B cell (primary cell): ENCODE data around the gene FAM229A. TPM values are rescaled to one million over a fixed set of nuclear protein-coding genes. Genes with fewer than 3 reads are reported as not detected.

Source experiments
- ATAC-seq: fragments of 200-7000 bp; cut with Tn5 transposase; one replicate; pipeline ENCODE4 v1.10.0; 2021; ENCODE audit warnings: low read depth, mild to moderate bottlenecking, moderate number of reproducible peaks, moderate library complexity
- CTCF ChIA-PET: fragments of 350-600 bp; sonication (Branson Sonifier 250); formaldehyde crosslinking; loops from one replicate; lab custom pipeline; 2021; ENCODE audit warnings: antibody characterized with exemption, inconsistent platforms; lab: Charles Lee
- POLR2A ChIA-PET: fragments of 350-600 bp; sonication (Branson Sonifier 250); formaldehyde crosslinking; loops from one replicate; lab custom pipeline; 2021; ENCODE audit warnings: antibody characterized with exemption; lab: Charles Lee
- DNase-seq: peaks from one replicate; pipeline ENCODE4 v3.0.0; 2013
- H2AFZ ChIP-seq: 2 replicates; pipeline ENCODE4 v1.6.1; 2012; ENCODE audit warnings: mild to moderate bottlenecking, low read depth, low read length; ENCODE audit not compliant: insufficient read depth, poor library complexity, severe bottlenecking
- H3K27ac ChIP-seq, 2 donors: 1 replicate in 1 of 2; 2 replicates in 1 of 2; pipeline ENCODE4 v1.5.1; 2012 to 2013; ENCODE audit warnings: low read length in 2 of 2, mild to moderate bottlenecking in 2 of 2, moderate library complexity in 1 of 2
- H3K27me3 ChIP-seq, 4 experiments: fragments of 200-600 bp in 1 of 4; sonication (generic) in 1 of 4; replicated peaks in 1 of 4; 1 replicate in 2 of 4; 2 replicates in 2 of 4; pipeline versions ENCODE4 v1.6.1 to v1.7.0; 2013 to 2016; ENCODE audit warnings: low read length in 3 of 4, mild to moderate bottlenecking in 2 of 4, mixed read lengths in 1 of 4, moderate library complexity in 1 of 4; ENCODE audit not compliant: insufficient read depth in 4 of 4, control insufficient read depth in 3 of 4; ENCODE audit errors: control extremely low read depth in 1 of 4
- H3K36me3 ChIP-seq, 2 experiments: replicated peaks in 1 of 2; 1 replicate in 1 of 2; 2 replicates in 1 of 2; pipeline versions ENCODE4 v1.6.1 to v1.7.1; 2013; ENCODE audit warnings: low read length in 1 of 2; ENCODE audit not compliant: insufficient read depth in 2 of 2, control insufficient read depth in 1 of 2; ENCODE audit errors: control extremely low read depth in 1 of 2, extremely low read depth in 1 of 2
- H3K4me1 ChIP-seq, 2 donors: fragments of 200-600 bp in 1 of 2; sonication (generic) in 1 of 2; 1 replicate in 1 of 2; 2 replicates in 1 of 2; pipeline versions ENCODE4 v1.5.1 to v1.6.1; 2013 to 2017; ENCODE audit warnings: low read length in 2 of 2; ENCODE audit not compliant: control insufficient read depth in 2 of 2, insufficient read depth in 2 of 2
- H3K4me2 ChIP-seq: replicated peaks from 2 replicates; pipeline ENCODE3; 2012; ENCODE audit warnings: mild to moderate bottlenecking, low read depth, low read length; ENCODE audit not compliant: poor library complexity, severe bottlenecking
- H3K4me3 ChIP-seq, 5 experiments: fragments of 200-600 bp in 1 of 5; sonication (generic) in 1 of 5; 1 replicate in 3 of 5; 2 replicates in 2 of 5; pipeline versions ENCODE4 v1.5.1 to v1.7.0; 2011 to 2016; ENCODE audit warnings: low read length in 4 of 5, mild to moderate bottlenecking in 4 of 5, low read depth in 2 of 5, control low read depth in 1 of 5, moderate library complexity in 1 of 5; ENCODE audit not compliant: insufficient read depth in 1 of 5; ENCODE audit errors: control extremely low read depth in 1 of 5, extremely low read depth in 1 of 5
- H3K79me2 ChIP-seq: fragments of 200-600 bp; sonication (generic); one replicate; pipeline ENCODE4 v1.6.0; 2016; ENCODE audit warnings: low read length; ENCODE audit not compliant: control insufficient read depth, insufficient read depth
- H3K9ac ChIP-seq: fragments of 200-600 bp; sonication (generic); 2 replicates; pipeline ENCODE4 v1.6.1; 2017; ENCODE audit warnings: mild to moderate bottlenecking, low read length, moderate library complexity
- H3K9me3 ChIP-seq, 3 donors: one replicate each; pipeline versions ENCODE4 v1.6.1 to v1.7.1; 2013; ENCODE audit warnings: low read length in 2 of 3; ENCODE audit not compliant: control insufficient read depth in 2 of 3, insufficient read depth in 1 of 3; ENCODE audit errors: control extremely low read depth in 1 of 3
- H4K20me1 ChIP-seq: 2 replicates; pipeline ENCODE4 v1.6.0; 2012; ENCODE audit warnings: mild to moderate bottlenecking, low read length; ENCODE audit not compliant: insufficient read depth, control insufficient read depth, poor library complexity, severe bottlenecking
- H3K27ac Mint-ChIP-seq: one replicate; pipeline ENCODE4 v1.8.0; 2021; ENCODE audit warnings: mixed read lengths
- H3K27me3 Mint-ChIP-seq: one replicate; pipeline ENCODE4 v1.8.0; 2021; ENCODE audit warnings: mixed read lengths
- H3K4me1 Mint-ChIP-seq: one replicate; pipeline ENCODE4 v1.8.0; 2021; ENCODE audit warnings: mixed read lengths
- H3K4me3 Mint-ChIP-seq: one replicate; pipeline ENCODE4 v1.8.0; 2021; ENCODE audit warnings: mixed read lengths
- H3K9me3 Mint-ChIP-seq: one replicate; pipeline ENCODE4 v1.8.0; 2022; ENCODE audit warnings: mixed read lengths; ENCODE audit not compliant: insufficient read depth
- EZH2 ChIP-seq: IDR thresholded peaks from 2 replicates; pipeline ENCODE4 v1.6.1; 2012; ENCODE audit warnings: borderline replicate concordance, low read depth, mild to moderate bottlenecking, moderate library complexity, low read length; ENCODE audit not compliant: insufficient read depth, poor library complexity, severe bottlenecking
- WGBS: methylation state at CpG from one replicate; pipeline ENCODE4 v1.1.5; 2013; ENCODE audit warnings: missing lambda C conversion rate; ENCODE audit not compliant: insufficient coverage; 5-methylcytosine and 5-hydroxymethylcytosine counted together
- intact Hi-C: fragments of 100-400 bp; cut with micrococcal nuclease; formaldehyde crosslinking; loops from one replicate; pipeline ENCODE4 v1.10.0; 2022
- polyA plus RNA-seq: library from polyadenylated mRNA; depleted of rRNA; stranded (reverse); fragments of >200 nt; gene quantifications from 2 replicates; pipeline ENCODE4 v1.2.3, GENCODE V29; 2012
- total RNA-seq, 2 donors: library from RNA; stranded (reverse); fragments of 120-200 nt in 1 of 2; gene quantifications; 1 replicate in 1 of 2; 2 replicates in 1 of 2; pipeline versions ENCODE4 v1.2.3 to v1.2.4, GENCODE V29; 2013 to 2022
- TF ChIP-seq, protein P1 (sequence below): fragments of 200-600 bp; IDR thresholded peaks from one replicate; pipeline ENCODE4 v1.8.0; 2022; ENCODE audit warnings: antibody characterized with exemption, mild to moderate bottlenecking

The FAM229A gene
- total and polyA plus RNA-seq, 2 donors (not counting 1 experiment from before 2014, with no cell fraction given) = 33.3 to 33.8 TPM

DNA sequence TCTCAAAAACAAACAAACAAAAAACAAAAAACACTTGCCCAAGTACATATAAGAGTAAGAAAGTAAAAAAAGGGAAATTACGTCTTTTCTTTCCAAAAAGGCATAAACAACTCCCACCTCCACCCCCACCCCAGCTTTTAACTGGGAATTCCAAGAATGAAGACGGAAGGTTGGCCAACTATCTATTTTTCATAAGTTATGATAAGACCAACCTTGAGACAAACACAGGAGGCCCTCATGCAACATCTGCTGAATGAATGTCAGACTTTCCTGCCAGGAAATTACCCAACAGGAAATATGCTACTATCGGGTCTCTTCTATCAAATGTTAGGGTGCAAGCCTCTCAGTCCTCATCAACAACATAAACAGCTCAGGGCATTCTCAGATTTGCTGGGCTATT is 30.0 kb upstream of the FAM229A start:
- no peak overlapping the region for H3K4me2 ChIP-seq
- Mint-ChIP-seq H3K9me3 (no peaks in the 10 kb centered on the region), H3K4me1 (peaks cover 31% of the 10 kb centered on the region), H3K4me3 (peak overlapping the region; percentile 13), H3K27ac (no peak overlapping the region), H3K27me3 (no peaks in the 10 kb centered on the region)
- peaks cover 66% of the 10 kb centered on the region for H3K79me2 ChIP-seq
- H3K4me3 ChIP-seq = no peak overlapping the region
- ChIA-PET CTCF (interaction anchor here (0.9 to 1.7 kb wide), 2 partner anchors 9 to 177 kb away, joined by 4 to 5 read pairs; no protein-coding TSS in a partner anchor), POLR2A (no interaction called here)
- WGBS = 67% methylated on average over 2 of the region's 3 CpGs
- no peak for TF ChIP-seq EZH2
- TF ChIP-seq, protein P1, sequence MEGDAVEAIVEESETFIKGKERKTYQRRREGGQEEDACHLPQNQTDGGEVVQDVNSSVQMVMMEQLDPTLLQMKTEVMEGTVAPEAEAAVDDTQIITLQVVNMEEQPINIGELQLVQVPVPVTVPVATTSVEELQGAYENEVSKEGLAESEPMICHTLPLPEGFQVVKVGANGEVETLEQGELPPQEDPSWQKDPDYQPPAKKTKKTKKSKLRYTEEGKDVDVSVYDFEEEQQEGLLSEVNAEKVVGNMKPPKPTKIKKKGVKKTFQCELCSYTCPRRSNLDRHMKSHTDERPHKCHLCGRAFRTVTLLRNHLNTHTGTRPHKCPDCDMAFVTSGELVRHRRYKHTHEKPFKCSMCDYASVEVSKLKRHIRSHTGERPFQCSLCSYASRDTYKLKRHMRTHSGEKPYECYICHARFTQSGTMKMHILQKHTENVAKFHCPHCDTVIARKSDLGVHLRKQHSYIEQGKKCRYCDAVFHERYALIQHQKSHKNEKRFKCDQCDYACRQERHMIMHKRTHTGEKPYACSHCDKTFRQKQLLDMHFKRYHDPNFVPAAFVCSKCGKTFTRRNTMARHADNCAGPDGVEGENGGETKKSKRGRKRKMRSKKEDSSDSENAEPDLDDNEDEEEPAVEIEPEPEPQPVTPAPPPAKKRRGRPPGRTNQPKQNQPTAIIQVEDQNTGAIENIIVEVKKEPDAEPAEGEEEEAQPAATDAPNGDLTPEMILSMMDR = no peak
- no peaks in the 10 kb centered on the region for H3K27me3 ChIP-seq
- H2AFZ ChIP-seq = no peak overlapping the region
- H3K9me3 ChIP-seq = no peaks in the 10 kb centered on the region
- DNase-seq = no peak
- H3K36me3 ChIP-seq = peaks cover 14 to 41% of the 10 kb centered on the region in 2 experiments
- no peak for ATAC-seq
- H3K27ac ChIP-seq = no peak overlapping the region
- intact Hi-C loops = no loop called here
- peaks cover 30% of the 10 kb centered on the region for H4K20me1 ChIP-seq
- no peak overlapping the region for H3K9ac ChIP-seq
- peaks cover 14 to 27% of the 10 kb centered on the region in 2 donors for H3K4me1 ChIP-seq

DNA sequence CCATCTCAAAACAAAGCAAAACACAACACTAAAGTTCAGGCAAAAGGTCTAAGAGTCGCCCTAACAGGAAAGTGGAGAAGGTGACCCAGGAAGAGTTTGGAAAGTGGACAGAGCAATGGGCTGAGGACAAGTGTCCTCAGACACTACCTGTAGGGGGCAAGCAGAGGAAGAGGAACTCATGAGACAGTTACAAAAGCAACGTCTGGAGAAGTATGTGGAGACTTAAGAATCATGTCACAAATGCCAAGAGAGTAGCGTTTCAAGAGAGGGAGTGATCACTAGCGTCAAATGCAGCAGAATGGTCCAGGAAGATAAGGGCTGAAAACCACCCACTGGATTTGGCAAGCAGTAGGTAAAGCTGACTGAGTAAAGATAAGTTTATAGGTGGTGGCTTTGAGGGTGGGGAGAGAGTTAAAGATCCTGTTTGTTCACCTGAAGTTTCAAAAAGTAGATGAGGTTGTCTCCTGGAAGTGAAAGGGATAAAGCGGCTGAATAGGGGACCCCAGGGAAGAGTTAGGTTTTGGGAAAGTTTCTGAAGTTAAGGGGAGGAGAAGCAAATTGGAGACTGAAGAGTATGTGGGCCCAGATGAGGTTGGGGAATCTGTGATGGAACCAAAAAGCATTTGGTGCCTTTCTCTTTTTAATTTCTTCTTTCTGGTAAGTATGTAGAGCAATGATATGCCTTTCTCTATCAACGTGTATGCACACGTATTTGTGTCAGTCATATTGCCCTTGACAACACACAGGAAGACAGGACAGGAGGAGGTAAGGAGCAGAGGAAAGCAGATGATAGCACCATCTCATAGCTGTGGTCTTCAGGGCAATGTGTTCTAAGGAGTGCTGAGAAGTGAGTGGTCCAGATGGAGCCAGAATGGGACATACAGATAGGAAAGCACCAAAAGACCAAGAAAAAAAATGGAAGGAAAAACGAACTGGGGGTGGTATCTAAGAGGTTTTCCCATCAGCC is 28.9 kb upstream of the FAM229A start:
- Histone ChIP-seq H3K79me2 (peaks cover 73% of the 10 kb centered on the region), H3K36me3 (peaks cover 16 to 50% of the 10 kb centered on the region in 2 experiments), H4K20me1 (peaks cover 38% of the 10 kb centered on the region), H2AFZ (no peak overlapping the region), H3K4me3 (no peak overlapping the region), H3K9me3 (no peaks in the 10 kb centered on the region), H3K27me3 (no peaks in the 10 kb centered on the region), H3K27ac (no peak overlapping the region), H3K4me1 (peaks cover 14 to 27% of the 10 kb centered on the region in 2 donors), H3K4me2 (no peak overlapping the region), H3K9ac (no peak overlapping the region)
- intact Hi-C loops = no loop called here
- WGBS = 88% methylated on average over 6 of the region's 8 CpGs
- POLR2A ChIA-PET = no interaction called here
- peaks cover 31% of the 10 kb centered on the region for H3K4me1 Mint-ChIP-seq
- CTCF ChIA-PET = interaction anchor here (0.6 kb wide), 1 partner anchor 152 kb away, joined by 3 read pairs; no protein-coding TSS in a partner anchor
- no peaks in the 10 kb centered on the region for H3K27me3 Mint-ChIP-seq
- H3K4me3 Mint-ChIP-seq = no peak overlapping the region
- no peaks in the 10 kb centered on the region for H3K9me3 Mint-ChIP-seq
- H3K27ac Mint-ChIP-seq = no peak overlapping the region
- DNase-seq (no peak), ATAC-seq (no peak)
- TF ChIP-seq, protein P1 = no peak
- no peak for TF ChIP-seq EZH2
